Measurements from ENCODE around the gene EMILIN2. TPM values are rescaled to one million over a fixed set of nuclear protein-coding genes. Genes with fewer than 3 reads are reported as not detected.
"Not testable (repeated sequence)": the region's sequence is repeated elsewhere in the genome, so short reads cannot be mapped to it uniquely, and the experiment has no call there.

EMILIN2 gene
- total RNA-seq, 2 experiments from 2014 or later = 3.2 to 3.3 TPM

- Histone ChIP-seq H3K27ac (ENCODE audit: low read depth in 1 of 2, low read length in 2 of 2) (no peak overlapping the region), H3K9me3 (ENCODE audit: control insufficient read depth in 1 of 2, insufficient read depth in 1 of 2, low read length in 2 of 2) (peaks cover 0 to 8% of the 10 kb centered on the region in 2 experiments), H3K36me3 (ENCODE audit: insufficient read depth, low read length) (peaks cover 29% of the 10 kb centered on the region), H3K4me3 (ENCODE audit: low read length) (no peak overlapping the region), H3K27me3 (ENCODE audit: control insufficient read depth in 1 of 2, insufficient read depth in 2 of 2, low read length in 2 of 2) (no peaks in the 10 kb centered on the region), H3K4me1 (ENCODE audit: insufficient read depth, low read length) (no peaks in the 10 kb centered on the region)
- DNase-seq = no peak
- peaks cover 8% of the 10 kb centered on the region for H3K9me3 Mint-ChIP-seq
- no peak overlapping the region for H3K4me3 Mint-ChIP-seq
- H3K4me1 Mint-ChIP-seq (ENCODE audit: low read depth) = no peaks in the 10 kb centered on the region
- no peak overlapping the region for H3K27ac Mint-ChIP-seq
- POLR2A ChIA-PET = interaction anchor here (0.6 to 1.1 kb wide), 2 partner anchors 14 to 15 kb away, joined by 3 read pairs; no protein-coding TSS in a partner anchor
- no peaks in the 10 kb centered on the region for H3K27me3 Mint-ChIP-seq
- no peak for ATAC-seq (ENCODE audit: poor library complexity)
- H3K36me3 Mint-ChIP-seq (ENCODE audit: low read depth) = peaks cover 47% of the 10 kb centered on the region
- no peak for TF ChIP-seq CTCF (IDR thresholded peaks at IDR 0.05)
- CTCF ChIA-PET = no interaction called here
- intact Hi-C loops (cut with DNase I, micrococcal nuclease) = loop anchor here in 1 of 2 experiments (5.0 kb wide), 1 partner anchor 101 kb away; no protein-coding TSS in a partner anchor
Observed at GRCh38 chr18:2805970-2806943, 40.5 kb upstream of the EMILIN2 start.

- H3K4me1 Mint-ChIP-seq (ENCODE audit: low read depth); H3K27ac Mint-ChIP-seq; CTCF ChIA-PET; H3K4me3 ChIP-seq (ENCODE audit: low read length); H3K4me1 ChIP-seq (ENCODE audit: insufficient read depth, low read length); POLR2A ChIA-PET; H3K27me3 ChIP-seq (ENCODE audit: control insufficient read depth in 1 of 2, insufficient read depth in 2 of 2, low read length in 2 of 2); H3K27me3 Mint-ChIP-seq; DNase-seq; ATAC-seq (ENCODE audit: poor library complexity); H3K27ac ChIP-seq (ENCODE audit: low read depth in 1 of 2, low read length in 2 of 2); H3K4me3 Mint-ChIP-seq: not testable (repeated sequence)
- intact Hi-C loops (cut with DNase I, micrococcal nuclease) = loop anchor here in 1 of 2 experiments (5.0 kb wide), 1 partner anchor 99 kb away; no protein-coding TSS in a partner anchor
- peaks cover 25% of the 10 kb centered on the region for H3K9me3 Mint-ChIP-seq
- peaks cover 43% of the 10 kb centered on the region for H3K36me3 Mint-ChIP-seq (ENCODE audit: low read depth)
- peaks cover 14% of the 10 kb centered on the region for H3K36me3 ChIP-seq (ENCODE audit: insufficient read depth, low read length)
- peaks cover 2 to 15% of the 10 kb centered on the region in 2 experiments for H3K9me3 ChIP-seq (ENCODE audit: control insufficient read depth in 1 of 2, insufficient read depth in 1 of 2, low read length in 2 of 2)
Observed at GRCh38 chr18:2808640-2809039, 38.2 kb upstream of the EMILIN2 start.

- H3K27ac ChIP-seq (ENCODE audit: low read depth in 1 of 2, low read length in 2 of 2); H3K4me3 Mint-ChIP-seq; H3K27me3 Mint-ChIP-seq; H3K36me3 ChIP-seq (ENCODE audit: insufficient read depth, low read length); CTCF ChIA-PET; H3K4me1 ChIP-seq (ENCODE audit: insufficient read depth, low read length); H3K4me1 Mint-ChIP-seq (ENCODE audit: low read depth); DNase-seq; POLR2A ChIA-PET; H3K27ac Mint-ChIP-seq; H3K4me3 ChIP-seq (ENCODE audit: low read length); H3K27me3 ChIP-seq (ENCODE audit: control insufficient read depth in 1 of 2, insufficient read depth in 2 of 2, low read length in 2 of 2); ATAC-seq (ENCODE audit: poor library complexity): not testable (repeated sequence)
- H3K9me3 Mint-ChIP-seq = peaks cover 31% of the 10 kb centered on the region
- peaks cover 10 to 21% of the 10 kb centered on the region in 2 experiments for H3K9me3 ChIP-seq (ENCODE audit: control insufficient read depth in 1 of 2, insufficient read depth in 1 of 2, low read length in 2 of 2)
- intact Hi-C loops (cut with DNase I, micrococcal nuclease) = loop anchor here in 1 of 2 experiments (5.0 to 10.0 kb wide), 2 partner anchors 75 to 98 kb away; no protein-coding TSS in a partner anchor
- H3K36me3 Mint-ChIP-seq (ENCODE audit: low read depth) = peaks cover 39% of the 10 kb centered on the region
Observed at GRCh38 chr18:2809666-2810183, 37.1 kb upstream of the EMILIN2 start.

GRCh38 chr18:2811416-2811815 lies 35.4 kb upstream of the EMILIN2 start:
- DNase-seq (no peak), ATAC-seq (ENCODE audit: poor library complexity) (no peak)
- H3K27me3 Mint-ChIP-seq = no peaks in the 10 kb centered on the region
- ChIA-PET CTCF (interaction anchor here (0.6 kb wide), 1 partner anchor 175 kb away, joined by 4 read pairs; no protein-coding TSS in a partner anchor), POLR2A (no interaction called here)
- Histone ChIP-seq H3K27me3 (ENCODE audit: control insufficient read depth in 1 of 2, insufficient read depth in 2 of 2, low read length in 2 of 2) (peaks cover 0 to 2% of the 10 kb centered on the region in 2 experiments), H3K9me3 (ENCODE audit: control insufficient read depth in 1 of 2, insufficient read depth in 1 of 2, low read length in 2 of 2) (peaks cover 16 to 21% of the 10 kb centered on the region in 2 experiments), H3K4me1 (ENCODE audit: insufficient read depth, low read length) (no peaks in the 10 kb centered on the region), H3K4me3 (ENCODE audit: low read length) (no peak overlapping the region), H3K36me3 (ENCODE audit: insufficient read depth, low read length) (no peaks in the 10 kb centered on the region), H3K27ac (ENCODE audit: low read depth in 1 of 2, low read length in 2 of 2) (no peak overlapping the region)
- H3K4me3 Mint-ChIP-seq = no peak overlapping the region
- no peak overlapping the region for H3K27ac Mint-ChIP-seq
- H3K36me3 Mint-ChIP-seq (ENCODE audit: low read depth) = peaks cover 29% of the 10 kb centered on the region
- TF ChIP-seq CTCF (IDR thresholded peaks at IDR 0.05) = no peak
- no peaks in the 10 kb centered on the region for H3K4me1 Mint-ChIP-seq (ENCODE audit: low read depth)
- intact Hi-C loops (cut with DNase I, micrococcal nuclease) = loop anchor here in 1 of 2 experiments (10.0 kb wide), 1 partner anchor 73 kb away; no protein-coding TSS in a partner anchor
- H3K9me3 Mint-ChIP-seq = peaks cover 41% of the 10 kb centered on the region
